Gastroesophageal sphincter (tissue), 3 donors: ENCODE results near the gene DNAH10.

ENCODE experiments used
- CTCF ChIP-seq, 4 experiments: fragments of 200-600 bp in 2 of 4; fragments of 450-650 bp in 2 of 4; sonication (generic) in 1 of 4; IDR thresholded peaks; one replicate each; pipeline ENCODE4 v1.5.1; 2017 to 2019; ENCODE audit warnings: antibody characterized with exemption in 4 of 4, mild to moderate bottlenecking in 2 of 4, moderate library complexity in 2 of 4
- EP300 ChIP-seq: sonication (generic); formaldehyde crosslinking; IDR thresholded peaks from one replicate; pipeline ENCODE4 v1.6.1; 2017; ENCODE audit warnings: antibody characterized with exemption, mild to moderate bottlenecking
- POLR2A ChIP-seq, 2 donors: fragments of 450-650 bp; IDR thresholded peaks; one replicate each; pipeline ENCODE4 v1.6.1; 2017; ENCODE audit warnings: antibody characterized with exemption in 2 of 2, mild to moderate bottlenecking in 2 of 2, moderate library complexity in 1 of 2
- POLR2AphosphoS5 ChIP-seq: sonication (generic); formaldehyde crosslinking; IDR thresholded peaks from one replicate; pipeline ENCODE4 v1.6.1; 2017; ENCODE audit warnings: antibody characterized with exemption

- TF ChIP-seq EP300 (no peak), POLR2AphosphoS5 (no peak), CTCF (IDR thresholded peaks at IDR 0.05) (no peak), POLR2A (IDR thresholded peaks at IDR 0.05) (no peak)
Observed at GRCh38 chr12:123765504-123766035, 3.5 kb downstream of the DNAH10 start.
